Heart right ventricle (tissue), 16 donors: ENCODE results near the gene SNCB. TPM values are rescaled to one million over a fixed set of nuclear protein-coding genes. Genes with fewer than 3 reads are reported as not detected.

ENCODE experiments used
- ATAC-seq, 8 donors: fragments of 200-7000 bp; cut with Tn5 transposase; one replicate each; pipeline ENCODE4 v1.9.1; 2020; ENCODE audit warnings: mild to moderate bottlenecking in 8 of 8, moderate library complexity in 8 of 8, moderate number of reproducible peaks in 1 of 8
- DNase-seq, 2 donors: peaks; one replicate each; pipeline ENCODE4 v3.0.0-alpha.2; 2020
- H3K27ac ChIP-seq, 10 donors: fragments of 200-600 bp; sonication (generic) in 2 of 10; one replicate each; pipeline versions ENCODE4 v1.5.0 to v1.8.0; 2020 to 2022; ENCODE audit warnings: mild to moderate bottlenecking in 3 of 10
- H3K27me3 ChIP-seq, 7 donors: fragments of 200-600 bp; one replicate each; pipeline ENCODE4 v1.8.0; 2021 to 2022; ENCODE audit warnings: mild to moderate bottlenecking in 2 of 7
- H3K36me3 ChIP-seq, 9 donors: fragments of 200-600 bp; sonication (generic) in 1 of 9; one replicate each; pipeline versions ENCODE4 v1.5.0 to v1.8.0; 2020 to 2022; ENCODE audit warnings: mild to moderate bottlenecking in 2 of 9
- H3K4me1 ChIP-seq, 9 donors: fragments of 200-600 bp; sonication (generic) in 1 of 9; one replicate each; pipeline versions ENCODE4 v1.5.0 to v1.8.0; 2020 to 2022; ENCODE audit warnings: mild to moderate bottlenecking in 4 of 9
- H3K4me3 ChIP-seq, 10 donors: fragments of 200-600 bp; sonication (generic) in 2 of 10; one replicate each; pipeline versions ENCODE4 v1.5.0 to v1.8.0; 2020 to 2022; ENCODE audit warnings: mild to moderate bottlenecking in 7 of 10, moderate library complexity in 2 of 10
- H3K9me3 ChIP-seq, 11 donors: fragments of 200-600 bp in 10 of 11; sonication (generic) in 2 of 11; one replicate each; pipeline versions ENCODE4 v1.5.0 to v1.8.0; 2013 to 2022; ENCODE audit warnings: mild to moderate bottlenecking in 2 of 11, control low read depth in 1 of 11, moderate library complexity in 1 of 11
- CTCF ChIP-seq, 9 donors: fragments of 200-600 bp; sonication (generic) in 2 of 9; IDR thresholded peaks; one replicate each; pipeline versions ENCODE4 v1.5.0 to v1.8.0; 2021 to 2022; ENCODE audit warnings: antibody characterized with exemption in 9 of 9, mild to moderate bottlenecking in 5 of 9, moderate library complexity in 1 of 9
- WGBS, 2 donors: extraction: QIAGEN DNeasy Blood & Tissue Kit; methylation state at CpG; one replicate each; pipeline ENCODE4 v1.1.7; 2013; ENCODE audit warnings: inconsistent platforms in 1 of 2; 5-methylcytosine and 5-hydroxymethylcytosine counted together
- intact Hi-C, 10 donors: fragments of 100-400 bp; cut with DNase I; formaldehyde crosslinking; loops; one replicate each; pipeline versions ENCODE4 v1.11.1 to v1.14.2; 2022
- polyA plus RNA-seq, 2 donors: library from polyadenylated mRNA; stranded (reverse); fragments of 200-250 nt; gene quantifications; one replicate each; pipeline ENCODE4 v1.2.3, GENCODE V29; 2013
- total RNA-seq, 10 donors: library from RNA; stranded (reverse); fragmentation: NEBNext Ultra II Directional in 3 of 10; extraction: Animal tissue kit (Norgen Biotek cat#: 25700) in 3 of 10; gene quantifications; one replicate each; pipeline versions ENCODE4 v1.2.1 to v1.2.4, GENCODE V29; 2021 to 2023
- donor health status: Arrhythmogenic right ventricular cardiomyopathy.
- donor health status: ischemic (EF 13 %, LVEDD 7.1; RV severe dilation, severe dysfunction).
- donor health status: healthy with polysubstance abuse.
- donor health status: DM: no; HTN: yes; CAD: no.
- donor health status: DM: no; HTN: no; CAD: no.
- donor health status: ischemic (EF 25% LVEDD 6.9; RV normal size, moderate dysfunction).
- donor health status: ischemic (EF 25% LVEDD 5.7; RV mildly dilated, moderate dysfunction).
- donor health status: healthy.
- donor health status: DM: yes; HTN: yes; CAD: no.
- donor health status: Ischemic cardiomyopathy.
- donor health status: ischemic (EF 35%, LVEDD 5.7; RV mildly dilated, moderate dysfunction).
- donor health status: nonischemic (EF 11% LVEDD 7.7; RV severe dilation, severe dysfunction).
- donor health status: DM: yes; HTN: yes; CAD: no.
- donor health status: PGD.
- donor health status: ischemic (EF 29% LVEDD 5.4; RV normal size, mild dysfunction).
- donor health status: nonischemic (EF 23%, LVEDD 6.1; RV moderate dilation, normal function).

The SNCB gene
- total and polyA plus RNA-seq, 12 donors: 0.35 to 0.39 TPM; not detected in 10

GRCh38 chr5:176596689-176597416 is 33.5 kb downstream of the SNCB start:
- TF ChIP-seq CTCF (IDR thresholded peaks at IDR 0.05): peak in 6 of 9 donors; percentile 8 to 48 (median 32)
- WGBS, 2 donors: 1 to 5% methylated on average over 84 to 98 of the region's 98 CpGs
- Histone ChIP-seq H3K27ac (no peak overlapping the region), H3K4me1 (peaks cover 0 to 4% (median 0%) of the 10 kb centered on the region in 9 donors), H3K4me3 (peak overlapping the region in 9 of 10 donors; percentile 24 to 49 (median 35)), H3K9me3 (no peaks in the 10 kb centered on the region), H3K27me3 (peaks cover 0 to 34% (median 8%) of the 10 kb centered on the region in 7 donors), H3K36me3 (no peaks in the 10 kb centered on the region)
- DNase-seq (peak in 1 of 2 donors; percentile 38), ATAC-seq (peak; percentile 62 to 78 (median 68))
- intact Hi-C loops: loop anchor here in 1 of 10 donors (10.0 kb wide), 1 partner anchor 182 kb away; the partner anchor contains the start of gene CLTB

- intact Hi-C loops: loop anchor here in 1 of 10 donors (10.0 kb wide), 1 partner anchor 181 kb away; the partner anchor contains the start of gene CLTB
- ATAC-seq (peak in 1 of 8 donors; percentile 17), DNase-seq (no peak)
- no peaks in the 10 kb centered on the region for H3K9me3 ChIP-seq
- H3K4me1 ChIP-seq: peaks cover 0 to 4% (median 0%) of the 10 kb centered on the region in 9 donors
- no peaks in the 10 kb centered on the region for H3K36me3 ChIP-seq
- H3K4me3 ChIP-seq: peak overlapping the region in 4 of 10 donors; percentile 35 to 49 (median 40)
- no peak for TF ChIP-seq CTCF (IDR thresholded peaks at IDR 0.05)
- H3K27ac ChIP-seq: no peak overlapping the region
- H3K27me3 ChIP-seq: peaks cover 0 to 34% (median 8%) of the 10 kb centered on the region in 7 donors
- WGBS, 2 donors: 83 to 86% methylated on average over 23 of the region's 23 CpGs
Measured at GRCh38 chr5:176596069-176596644, 34.2 kb downstream of the SNCB start.

GRCh38 chr5:176595386-176595943 is 34.9 kb downstream of the SNCB start:
- intact Hi-C loops: loop anchor here in 1 of 10 donors (10.0 kb wide), 1 partner anchor 181 kb away; the partner anchor contains the start of gene CLTB
- peaks cover 0 to 4% (median 0%) of the 10 kb centered on the region in 9 donors for H3K4me1 ChIP-seq
- ATAC-seq (no peak), DNase-seq (no peak)
- no peak for TF ChIP-seq CTCF (IDR thresholded peaks at IDR 0.05)
- peaks cover 0 to 34% (median 8%) of the 10 kb centered on the region in 7 donors for H3K27me3 ChIP-seq
- no peak overlapping the region for H3K27ac ChIP-seq
- H3K4me3 ChIP-seq: no peak overlapping the region
- H3K9me3 ChIP-seq: no peaks in the 10 kb centered on the region
- 80% methylated on average over 11 of the region's 11 CpGs for WGBS, 2 donors
- H3K36me3 ChIP-seq: no peaks in the 10 kb centered on the region

- DNase-seq (no peak), ATAC-seq (no peak)
- peaks cover 0 to 4% (median 0%) of the 10 kb centered on the region in 9 donors for H3K4me1 ChIP-seq
- H3K4me3 ChIP-seq: no peak overlapping the region
- peaks cover 0 to 34% (median 8%) of the 10 kb centered on the region in 7 donors for H3K27me3 ChIP-seq
- no peak for TF ChIP-seq CTCF (IDR thresholded peaks at IDR 0.05)
- intact Hi-C loops: loop anchor here in 1 of 10 donors (10.0 kb wide), 1 partner anchor 180 kb away; the partner anchor contains the start of gene CLTB
- no peak overlapping the region for H3K27ac ChIP-seq
- H3K36me3 ChIP-seq: no peaks in the 10 kb centered on the region
- 84 to 89% methylated on average over 8 of the region's 8 CpGs for WGBS, 2 donors
- H3K9me3 ChIP-seq: no peaks in the 10 kb centered on the region
Measured at GRCh38 chr5:176594554-176594953, 35.8 kb downstream of the SNCB start.
